HL-60/S4 treated with phorbol 12-myristate 13-acetate at 8.2 ng/mL for 4 days and 3 days (cell line): ENCODE results near the gene XKR3.
"Not testable (repeated sequence)": the region's sequence is repeated elsewhere in the genome, so short reads cannot be mapped to it uniquely, and the experiment has no call there.

Experiments
- in situ Hi-C: fragments of 300-500 bp; cut with MboI; formaldehyde crosslinking; loops from 2 replicates; pipeline ENCODE4 v1.15.0; 2022; ENCODE audit warnings: low sequenced_read_pairs

XKR3 gene

GRCh38 chr22:16824716-16825687, at the start of gene XKR3:
Gene XKR3 (minus strand): TSS chr22:16825411. CDS start chr22:16808073, 17,338 bp downstream.
- in situ Hi-C loops = no loop called here

DNA sequence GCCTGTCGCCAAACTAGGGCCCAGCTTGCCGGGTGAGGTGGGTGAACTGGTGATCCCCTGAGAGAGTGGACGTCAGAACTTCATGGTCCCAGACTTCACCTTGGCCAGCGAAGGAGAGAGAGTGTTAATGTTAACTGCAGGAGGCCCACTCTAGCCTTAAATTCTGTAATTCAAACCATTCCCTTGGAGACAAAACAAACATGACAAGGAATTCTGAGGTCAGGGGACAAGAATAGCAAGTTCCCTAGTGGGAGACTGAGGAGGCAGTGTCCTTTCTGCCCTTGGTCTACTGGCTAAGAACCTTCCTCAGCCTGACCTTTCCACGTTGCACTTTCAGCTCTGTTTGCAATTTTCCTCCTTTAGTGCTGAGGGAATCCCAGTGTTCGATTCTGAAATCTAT, 44.4 kb upstream of the XKR3 start:
- in situ Hi-C loops = not testable (repeated sequence)

GRCh38 chr22:16866167-16866566, 41.0 kb upstream of the XKR3 start:
- in situ Hi-C loops = no loop called here

GRCh38 chr22:16856851-16857250, 31.6 kb upstream of the XKR3 start:
- in situ Hi-C loops = not testable (repeated sequence)

GRCh38 chr22:16854631-16855030, 29.4 kb upstream of the XKR3 start:
- in situ Hi-C loops = no loop called here

DNA sequence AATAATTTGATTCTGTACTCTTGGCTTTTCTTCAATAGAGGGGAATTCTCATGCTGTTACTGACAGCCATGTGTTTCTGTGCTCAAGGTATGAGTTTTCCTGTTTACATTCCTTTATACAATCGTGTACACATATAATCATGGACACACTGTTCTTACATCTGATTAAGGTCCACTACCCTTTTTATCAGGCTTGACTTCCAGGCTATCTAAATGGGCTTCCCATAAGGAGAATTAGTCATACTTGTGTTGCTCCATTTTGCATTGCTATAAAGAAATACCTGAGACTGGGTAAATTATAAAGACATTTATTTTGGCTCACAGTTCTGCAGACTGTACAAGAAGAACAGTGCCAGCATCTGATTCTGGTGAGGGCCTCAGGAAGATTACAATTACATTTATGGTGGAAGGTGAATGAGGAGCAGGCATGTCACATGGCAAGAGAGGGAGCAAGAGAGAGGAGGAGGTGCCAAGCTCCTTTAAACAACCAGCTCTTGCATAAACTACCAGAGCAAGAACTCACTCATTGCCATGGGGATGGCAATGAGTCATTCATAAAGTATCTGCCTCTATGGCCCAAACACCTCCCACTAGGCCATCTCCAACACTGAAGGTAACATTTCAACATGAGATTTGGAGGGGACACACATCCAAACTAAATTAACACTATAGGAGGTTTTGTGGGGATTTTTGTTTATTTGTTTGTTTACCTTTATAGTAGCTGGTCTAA, 26.2 kb upstream of the XKR3 start:
- in situ Hi-C loops = not testable (repeated sequence)

DNA sequence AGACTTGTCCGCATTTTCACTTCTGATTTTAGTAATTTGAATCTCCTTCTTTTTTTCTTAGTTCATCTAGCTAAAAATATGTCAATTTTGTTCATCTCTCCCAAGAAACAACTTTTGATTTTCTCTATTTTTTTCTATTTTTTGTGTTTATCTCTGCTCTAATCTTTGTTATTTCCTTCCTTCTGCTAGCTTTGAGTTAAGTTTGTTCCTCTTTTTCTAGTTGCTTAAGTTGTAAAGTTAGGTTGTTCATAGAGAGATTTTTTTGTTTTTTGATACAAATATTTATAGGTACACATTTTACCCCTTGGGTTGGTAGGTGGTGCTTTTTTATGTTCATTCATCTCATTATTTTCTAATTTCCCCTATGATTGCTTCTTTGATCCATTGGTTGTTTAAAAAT, 22.1 kb upstream of the XKR3 start:
- in situ Hi-C loops = no loop called here

DNA sequence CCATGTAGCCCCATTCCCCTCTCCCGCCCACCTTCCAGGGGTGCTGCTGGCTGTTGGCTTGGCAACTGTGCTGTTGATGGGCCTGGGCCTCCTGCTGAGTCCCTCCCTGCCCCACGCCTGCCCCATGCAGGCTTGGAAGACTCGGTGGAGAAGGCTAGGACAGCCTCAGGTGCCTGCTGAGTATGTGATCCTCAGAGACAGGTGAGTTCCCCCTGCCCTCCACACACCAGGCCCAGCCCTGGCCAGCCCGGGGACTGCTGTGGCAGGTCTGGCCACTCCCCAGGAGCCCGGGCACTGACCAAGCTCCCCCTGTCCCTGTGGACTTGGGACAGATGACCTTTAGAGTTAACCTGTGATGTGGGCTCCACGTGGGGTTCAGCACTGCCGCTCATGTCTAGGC, 20.7 kb upstream of the XKR3 start:
- in situ Hi-C loops = no loop called here

DNA sequence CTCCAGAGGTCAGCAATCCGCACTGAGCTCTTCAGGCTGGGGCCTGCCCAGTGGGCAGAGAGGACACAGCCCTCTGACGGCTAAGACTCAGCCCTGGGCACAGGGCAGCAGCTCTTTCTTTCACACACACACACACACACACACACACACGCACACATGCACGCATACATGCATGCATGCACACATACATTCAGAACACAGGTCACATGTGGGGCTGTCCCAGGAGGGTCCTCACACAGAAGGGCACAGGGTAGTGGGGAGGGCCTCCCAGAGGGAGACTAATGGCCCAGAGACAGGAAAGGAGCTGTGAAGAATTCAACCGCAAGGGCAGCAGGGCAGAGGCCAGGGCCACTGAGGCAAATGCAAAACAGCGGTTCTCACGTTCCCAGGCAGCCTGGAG, 20.3 kb upstream of the XKR3 start:
- in situ Hi-C loops = no loop called here

GRCh38 chr22:16844529-16844928, 19.3 kb upstream of the XKR3 start:
- in situ Hi-C loops = no loop called here

GRCh38 chr22:16838073-16838472, 12.9 kb upstream of the XKR3 start:
- in situ Hi-C loops = no loop called here

GRCh38 chr22:16834971-16835370, 9.8 kb upstream of the XKR3 start:
- in situ Hi-C loops = no loop called here

- in situ Hi-C loops = no loop called here
Observed at GRCh38 chr22:16831257-16831656, 6.0 kb upstream of the XKR3 start.

DNA sequence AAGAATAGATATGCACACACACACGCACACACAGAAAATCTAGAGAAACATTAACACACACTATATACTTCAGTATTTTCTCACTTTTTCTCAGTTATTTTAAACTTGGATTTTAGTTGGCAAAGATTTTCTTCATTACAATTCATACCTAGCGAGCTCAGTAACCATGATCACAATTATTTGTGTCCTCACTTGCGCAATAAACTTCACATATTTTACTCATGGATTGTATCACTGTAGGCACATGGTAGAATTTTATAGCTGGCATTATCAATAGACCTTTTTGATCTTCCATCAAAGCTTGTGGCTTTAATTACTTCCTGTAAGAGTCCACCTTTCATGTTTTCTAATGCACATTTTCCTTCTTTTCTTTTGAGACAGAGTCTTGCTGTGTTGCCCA, 4.8 kb upstream of the XKR3 start:
- in situ Hi-C loops = no loop called here

- in situ Hi-C loops = no loop called here
Observed at GRCh38 chr22:16828876-16829275, 3.7 kb upstream of the XKR3 start.

DNA sequence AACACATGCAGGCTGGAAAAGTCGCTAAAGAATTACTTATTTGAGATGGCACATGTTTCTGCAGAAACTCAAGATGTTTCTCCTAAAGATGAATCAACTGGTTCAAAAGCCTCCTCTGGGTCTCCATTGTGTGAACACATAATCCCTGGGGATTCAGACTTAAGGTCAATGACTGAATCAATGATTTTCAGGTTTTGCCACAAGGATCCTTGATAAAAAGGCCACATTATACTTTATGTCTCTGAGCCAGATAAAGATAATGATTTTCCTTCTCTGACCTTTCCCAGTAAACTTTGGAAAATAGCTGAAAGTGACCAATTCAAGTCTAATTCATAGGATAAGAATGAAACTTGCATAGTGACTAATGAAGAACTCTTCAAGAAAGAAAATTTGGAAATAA, 2.3 kb upstream of the XKR3 start:
- in situ Hi-C loops = no loop called here

- in situ Hi-C loops = no loop called here
Observed at GRCh38 chr22:16819249-16819648, 6.0 kb downstream of the XKR3 start.

GRCh38 chr22:16818538-16818937, 6.7 kb downstream of the XKR3 start:
- in situ Hi-C loops = no loop called here

- in situ Hi-C loops = no loop called here
Observed at GRCh38 chr22:16815073-16815472, 10.1 kb downstream of the XKR3 start.

DNA sequence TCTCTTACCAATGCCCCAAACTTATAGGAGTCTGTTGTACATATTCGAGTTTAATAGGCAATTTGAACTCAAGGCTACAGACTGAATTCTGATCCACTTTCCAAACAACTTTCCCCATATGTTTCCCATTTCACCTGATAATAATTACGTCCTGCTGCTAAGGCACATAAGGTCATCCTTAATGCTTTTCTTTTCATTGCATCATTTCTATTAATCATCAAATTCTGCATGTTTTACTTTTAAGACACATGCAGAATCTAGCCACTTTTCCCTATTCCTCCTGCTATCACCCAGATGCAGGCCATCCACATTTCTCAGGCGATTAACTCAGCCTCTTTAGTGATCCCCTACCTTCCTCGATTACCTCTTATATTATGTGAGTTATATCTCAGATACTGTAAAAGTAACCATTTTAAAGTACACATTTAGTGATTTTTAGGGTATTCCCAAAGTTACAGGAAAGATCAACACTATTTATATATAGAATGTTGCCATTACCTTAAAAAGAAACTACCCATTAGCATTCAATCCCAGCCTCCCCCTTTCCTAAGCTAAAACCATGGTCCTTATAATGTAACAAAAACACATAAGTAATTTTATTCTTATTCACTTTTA, 14.9 kb downstream of the XKR3 start:
- in situ Hi-C loops = no loop called here

- in situ Hi-C loops = no loop called here
Observed at GRCh38 chr22:16808744-16809143, 16.5 kb downstream of the XKR3 start.

DNA sequence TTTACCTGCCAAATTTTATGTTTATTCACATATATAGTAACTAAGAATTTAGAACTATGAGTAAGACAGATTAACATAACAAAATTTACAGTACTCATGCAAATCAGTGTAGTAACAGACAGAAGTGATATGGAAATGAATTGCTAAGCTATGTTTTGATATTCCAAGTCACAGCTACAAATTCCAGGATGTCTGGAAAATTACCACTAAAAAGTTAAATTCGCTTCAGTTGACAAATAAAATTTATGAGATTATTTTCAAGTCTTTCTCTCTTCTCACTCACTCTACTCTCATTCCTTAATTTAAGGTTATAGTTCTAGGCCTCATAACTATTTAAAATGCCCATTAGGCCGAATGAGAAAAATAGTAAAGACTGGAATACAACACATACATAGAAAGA, 18.1 kb downstream of the XKR3 start:
- in situ Hi-C loops = no loop called here
